Inferior parietal cortex (tissue), 1 donor: ENCODE results near the gene DEFB112.

ENCODE experiments used
- DNase-seq: peaks from one replicate; pipeline ENCODE4 v3.0.0-alpha.2; 2016; ENCODE audit errors: extremely low spot score

DEFB112 gene

GRCh38 chr6:50049829-50050228 is at the start of gene DEFB112:
Gene DEFB112 (minus strand): TSS chr6:50049929. CDS start chr6:50049869, 60 bp downstream.
- DNase-seq: no peak

DNA sequence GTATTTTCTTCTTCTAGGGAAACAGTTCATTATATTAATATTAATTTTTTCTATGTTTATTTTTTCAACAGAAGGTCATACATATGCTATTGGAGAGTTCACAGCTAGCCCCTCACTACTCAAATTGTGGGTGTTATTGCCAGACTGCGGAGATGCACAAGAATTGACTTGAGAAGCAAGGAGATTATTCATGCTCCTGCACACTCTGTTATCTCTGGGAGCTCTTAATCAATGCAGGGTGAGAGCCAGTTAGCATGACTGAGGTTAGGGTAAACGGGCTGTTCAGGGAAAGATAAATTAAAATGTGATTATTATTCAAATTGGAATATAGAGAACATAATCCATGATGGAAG is 48.9 kb upstream of the DEFB112 start:
- no peak for DNase-seq

GRCh38 chr6:50097966-50098640 is 48.4 kb upstream of the DEFB112 start:
- no peak for DNase-seq

- DNase-seq: no peak
Observed at GRCh38 chr6:50096296-50096695, 46.6 kb upstream of the DEFB112 start.

- no peak for DNase-seq
Observed at GRCh38 chr6:50093938-50094272, 44.2 kb upstream of the DEFB112 start.

GRCh38 chr6:50093116-50093937 is 43.6 kb upstream of the DEFB112 start:
- no peak for DNase-seq

GRCh38 chr6:50091641-50092040 is 41.9 kb upstream of the DEFB112 start:
- DNase-seq: no peak

- no peak for DNase-seq
Observed at GRCh38 chr6:50089911-50090310, 40.2 kb upstream of the DEFB112 start.

GRCh38 chr6:50087231-50087954 is 37.7 kb upstream of the DEFB112 start:
- no peak for DNase-seq

DNA sequence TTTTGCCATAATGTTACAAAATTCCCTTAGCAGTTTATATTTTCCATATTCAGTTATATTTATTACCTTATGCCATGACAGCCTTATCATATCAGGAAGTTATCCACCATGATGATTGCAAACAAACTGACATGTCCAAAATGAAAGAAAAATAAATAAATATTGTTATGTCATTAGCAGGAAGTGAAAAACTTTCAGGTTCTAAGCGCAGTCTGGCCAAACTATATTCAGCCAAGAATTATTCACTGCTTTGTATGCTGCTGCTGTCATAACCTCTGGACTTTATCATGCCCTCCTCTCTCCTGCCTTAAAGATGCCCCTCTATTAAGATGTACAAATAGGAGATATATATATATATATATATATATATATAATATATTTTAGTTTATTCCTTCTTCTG is 27.7 kb upstream of the DEFB112 start:
- DNase-seq: no peak

DNA sequence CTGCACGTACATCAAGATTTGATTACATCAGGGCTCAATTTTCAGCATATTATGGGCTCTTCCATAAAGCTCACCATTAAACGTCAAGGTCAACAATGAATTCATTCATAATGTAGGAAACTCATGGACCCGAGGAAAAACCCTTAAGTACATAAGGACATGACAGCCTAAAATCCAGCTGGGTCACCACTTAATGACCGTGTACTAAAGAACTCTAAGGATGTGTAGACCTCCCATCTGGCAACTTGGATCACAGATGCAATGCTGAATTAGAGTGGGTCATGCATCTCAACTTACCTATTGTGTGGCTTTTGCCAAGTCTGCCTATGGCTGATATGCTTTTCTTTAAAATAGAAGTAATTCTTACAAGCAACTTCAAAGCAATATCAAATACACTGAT is 26.7 kb upstream of the DEFB112 start:
- DNase-seq: no peak

DNA sequence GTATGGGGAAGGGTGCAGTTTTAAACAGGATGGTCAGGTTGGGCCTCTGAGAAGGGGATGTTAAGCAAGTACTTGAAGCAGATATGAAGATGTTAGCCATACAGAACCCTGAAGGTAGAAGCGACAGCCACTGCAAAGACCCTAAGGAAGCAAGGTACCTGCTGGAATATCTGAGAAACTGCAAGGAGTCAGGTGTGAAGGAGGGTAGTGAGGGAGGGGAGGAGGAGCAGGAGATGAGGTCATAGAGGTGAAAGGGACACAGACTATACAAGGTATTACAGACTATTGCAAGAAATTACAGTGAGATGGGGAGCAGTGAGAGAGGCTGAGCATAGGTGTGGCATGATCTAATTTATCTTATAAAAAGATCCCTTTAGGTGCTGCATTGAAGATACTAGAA is 22.2 kb upstream of the DEFB112 start:
- DNase-seq: no peak

DNA sequence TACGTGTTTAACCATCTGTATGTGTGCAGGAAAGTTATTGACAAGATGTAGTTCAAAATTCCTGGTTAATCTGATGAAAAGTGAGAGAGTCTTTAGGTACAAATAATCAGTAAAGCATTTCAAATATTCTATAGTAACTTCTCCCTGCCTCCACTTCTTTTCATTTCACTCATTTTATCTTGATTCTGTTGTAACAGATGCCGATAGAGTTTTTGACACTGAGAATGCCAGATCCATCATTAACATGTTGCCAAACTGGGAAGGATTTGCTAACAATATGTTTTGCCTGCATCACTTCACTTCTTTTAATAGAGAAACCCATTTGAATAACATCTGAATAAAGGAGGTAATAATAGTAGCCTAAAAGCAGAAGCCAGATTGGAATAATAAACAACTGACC is 20.4 kb upstream of the DEFB112 start:
- DNase-seq: no peak

DNA sequence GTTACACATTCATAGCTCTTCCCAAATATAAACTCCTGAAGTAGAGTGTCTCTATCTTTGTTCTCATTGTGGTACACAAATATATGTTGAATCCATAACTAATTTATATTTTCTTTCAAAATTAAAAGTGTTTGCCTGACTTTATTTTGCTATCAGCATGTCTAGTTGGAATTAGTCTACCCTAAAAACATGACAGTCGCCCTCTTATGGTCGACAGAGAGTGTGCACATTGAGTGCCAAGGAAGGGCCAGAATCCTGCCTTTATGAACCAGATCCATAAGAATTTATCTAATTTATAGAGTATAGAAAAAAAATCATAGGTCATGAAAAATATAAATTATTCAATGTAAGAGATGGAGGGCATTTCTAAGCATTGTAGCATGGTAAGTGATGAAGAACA is 12.3 kb upstream of the DEFB112 start:
- no peak for DNase-seq

- no peak for DNase-seq
Observed at GRCh38 chr6:50056242-50056641, 6.5 kb upstream of the DEFB112 start.

DNA sequence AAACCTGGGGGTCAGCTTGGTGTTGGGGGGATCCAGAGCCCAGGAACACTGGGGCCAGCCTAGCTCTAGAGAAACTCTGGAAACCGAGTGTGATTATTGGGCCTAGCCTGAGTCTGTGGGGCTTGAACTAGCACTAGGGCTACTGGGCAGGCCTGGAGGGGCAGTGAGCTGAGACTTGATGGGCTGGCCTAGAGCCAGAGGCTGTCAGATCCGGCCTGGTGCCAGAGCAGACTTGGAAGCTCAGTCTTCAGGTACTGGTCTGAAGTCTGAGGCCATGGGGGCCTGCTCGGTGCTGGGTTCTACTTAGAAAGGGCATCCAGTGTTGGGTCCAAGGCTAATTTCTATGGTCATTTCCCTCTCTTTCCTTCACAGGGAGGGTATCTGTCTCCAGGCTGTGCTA is 2.7 kb downstream of the DEFB112 start:
- DNase-seq: no peak

DNA sequence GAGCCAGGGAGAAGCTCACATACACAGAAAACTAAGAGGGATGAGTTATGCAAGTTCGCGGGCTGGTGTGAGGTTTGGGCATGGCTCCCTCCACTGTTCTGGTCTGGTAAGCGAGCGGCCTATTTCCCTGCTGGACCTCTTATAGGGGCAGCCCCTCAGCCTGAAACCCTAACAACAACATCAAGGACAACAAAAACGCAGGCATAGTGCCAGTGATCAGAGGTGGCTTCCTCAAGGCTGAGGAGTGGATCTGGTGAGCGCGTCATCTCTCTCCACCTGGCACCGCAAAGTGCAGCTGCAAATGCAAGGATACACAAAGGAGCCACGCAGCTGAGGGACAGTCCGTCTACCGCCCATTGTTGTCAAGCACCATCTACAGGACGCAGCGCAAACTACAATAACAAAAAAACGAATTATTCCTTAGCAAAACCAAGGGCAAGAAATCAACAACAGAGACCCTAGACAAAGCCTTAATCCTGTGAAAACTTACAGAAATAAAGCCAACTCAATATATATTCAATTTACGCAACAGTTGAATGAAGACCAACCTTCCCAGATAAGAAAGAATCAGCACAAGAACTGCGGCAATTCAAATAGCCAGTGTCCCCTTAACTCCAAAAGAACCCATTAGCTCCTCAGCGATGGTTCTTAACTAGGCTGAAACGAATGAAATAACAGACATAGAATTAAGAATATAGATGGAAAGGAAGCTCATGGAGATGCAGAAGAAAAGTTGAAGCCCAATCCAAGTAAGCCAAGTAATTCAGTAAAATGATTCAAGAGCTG is 18.8 kb downstream of the DEFB112 start:
- DNase-seq: no peak

GRCh38 chr6:50030350-50030749 is 19.4 kb downstream of the DEFB112 start:
- DNase-seq: no peak

GRCh38 chr6:50025258-50025657 is 24.5 kb downstream of the DEFB112 start:
- no peak for DNase-seq

- no peak for DNase-seq
Observed at GRCh38 chr6:50021894-50022293, 27.8 kb downstream of the DEFB112 start, which contains the start of gene DEFB110. Gene DEFB110 (minus strand): TSS chr6:50021994. CDS start chr6:50021935, 59 bp downstream.

DNA sequence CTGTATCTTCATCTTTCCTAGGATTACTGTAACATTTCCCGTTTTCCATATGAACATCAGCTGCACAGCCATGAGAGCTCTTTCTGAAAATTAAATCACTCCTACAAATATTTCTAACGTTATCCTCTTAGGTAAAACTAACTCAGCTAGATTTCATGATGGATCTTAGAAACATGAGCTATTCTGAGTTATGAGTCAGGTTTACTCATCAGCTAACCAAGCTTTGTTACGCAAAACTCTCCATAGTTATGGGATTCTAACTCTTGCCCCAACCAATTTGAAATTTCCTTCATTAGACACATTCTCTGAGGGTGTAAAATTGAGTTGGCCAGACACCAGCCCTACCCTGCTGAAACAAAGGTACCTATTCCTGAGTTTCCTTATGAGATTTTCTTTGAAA is 41.9 kb downstream of the DEFB112 start:
- no peak for DNase-seq

DNA sequence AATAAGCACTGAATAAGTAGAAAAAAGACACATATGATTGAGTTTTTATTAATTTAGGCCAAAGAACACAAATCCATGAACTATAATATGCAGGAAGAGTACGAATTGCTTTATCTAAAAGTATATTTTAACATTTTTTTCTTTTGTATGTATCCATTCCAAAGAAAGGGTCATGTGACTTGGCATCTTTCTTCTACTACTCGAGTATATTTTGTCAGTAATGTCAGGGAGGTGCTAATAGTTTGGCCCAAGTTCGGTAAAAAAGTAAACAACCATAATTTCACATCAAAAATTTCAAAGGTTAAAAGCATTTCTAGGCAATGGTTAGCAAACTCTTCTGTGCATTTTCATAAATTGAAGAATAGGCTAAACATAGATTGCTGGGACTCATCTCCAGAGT is 46.6 kb downstream of the DEFB112 start:
- no peak for DNase-seq
